Myocyte (in vitro differentiated cells): ENCODE measurements around the gene TRPM1. TPM values are rescaled to one million over a fixed set of nuclear protein-coding genes. Genes with fewer than 3 reads are reported as not detected.

Experiments used
- DNase-seq: peaks from one replicate; pipeline ENCODE4 v3.0.0-alpha.2; 2012; ENCODE audit warnings: low read depth
- polyA plus RNA-seq: library from polyadenylated mRNA; unstranded; fragments of >200 nt; gene quantifications from one replicate; pipeline ENCODE4 v1.2.1, GENCODE V29; 2012; ENCODE audit warnings: missing spikeins
- total RNA-seq: library from RNA; depleted of rRNA; stranded (reverse); fragments of >200 nt; gene quantifications from 2 replicates; pipeline ENCODE4 v1.2.3, GENCODE V29; 2014

The TRPM1 gene
- not detected in 2 replicates for total RNA-seq
- not detected for polyA plus RNA-seq

DNA sequence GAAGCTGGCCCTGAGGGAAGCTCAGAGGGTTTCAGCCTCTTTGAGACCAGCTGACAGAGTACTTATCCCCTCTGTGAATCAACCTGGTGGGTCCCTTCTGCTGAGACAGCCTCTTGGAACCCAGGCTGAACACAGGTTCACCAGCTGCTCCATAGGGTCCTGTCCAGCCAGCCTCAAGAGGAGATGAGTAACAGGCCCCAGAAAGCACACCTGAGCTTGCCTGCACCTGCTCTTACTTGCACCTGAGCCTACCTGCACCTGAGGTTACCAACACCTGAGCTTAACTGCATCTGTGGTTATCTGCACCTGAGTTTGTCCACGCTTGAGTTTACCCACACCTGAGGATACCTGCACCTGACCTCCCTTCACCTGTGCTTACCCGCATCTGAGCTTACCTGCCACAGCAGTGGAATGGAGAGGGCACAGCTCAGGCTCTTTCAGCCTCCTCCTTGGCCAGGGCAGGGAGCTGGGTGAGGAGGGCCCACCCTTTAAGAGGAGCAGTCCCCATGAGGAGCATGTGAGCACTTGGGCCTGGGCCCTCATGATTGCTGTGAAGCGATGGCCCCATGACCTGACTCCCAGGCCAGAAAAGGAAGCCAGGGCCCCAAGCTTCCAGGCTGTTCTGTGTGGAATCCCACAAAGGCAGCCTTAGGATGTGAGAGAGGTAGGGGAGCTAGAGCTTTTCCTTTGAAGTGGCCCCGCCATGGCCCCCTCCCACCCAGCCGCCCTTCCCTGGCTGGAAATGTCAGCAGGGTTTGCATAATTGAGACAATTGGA is at the start of gene TRPM1:
TSS of gene TRPM1 (minus strand) at position 464 of the 777 bp plus-strand sequence. CDS start 20,370 bp downstream, outside the sequence.
- DNase-seq = no peak

DNA sequence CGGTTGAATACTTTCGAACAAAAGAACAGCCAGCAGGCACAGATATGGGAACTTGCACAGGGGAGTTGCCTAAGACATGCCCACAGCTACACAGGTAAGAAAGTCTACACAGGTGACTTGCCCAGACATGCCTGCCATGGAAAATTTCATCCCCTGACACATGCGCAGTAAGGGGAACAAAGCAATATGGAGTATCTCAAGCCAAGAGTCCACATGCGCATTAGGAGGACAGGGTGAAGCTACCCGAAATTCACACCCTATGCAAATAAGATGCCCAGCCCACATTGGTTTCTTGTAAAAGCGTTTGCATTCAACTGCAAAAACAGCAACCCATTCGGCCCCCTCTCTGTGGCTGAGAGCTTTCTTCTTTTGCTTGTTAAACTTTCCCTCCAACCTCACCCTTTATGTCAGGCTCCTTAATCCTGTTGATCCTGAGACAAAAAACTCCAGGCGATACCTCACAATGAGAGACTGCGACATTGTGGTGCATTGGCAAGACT is 49.3 kb upstream of the TRPM1 start:
- DNase-seq = no peak

DNA sequence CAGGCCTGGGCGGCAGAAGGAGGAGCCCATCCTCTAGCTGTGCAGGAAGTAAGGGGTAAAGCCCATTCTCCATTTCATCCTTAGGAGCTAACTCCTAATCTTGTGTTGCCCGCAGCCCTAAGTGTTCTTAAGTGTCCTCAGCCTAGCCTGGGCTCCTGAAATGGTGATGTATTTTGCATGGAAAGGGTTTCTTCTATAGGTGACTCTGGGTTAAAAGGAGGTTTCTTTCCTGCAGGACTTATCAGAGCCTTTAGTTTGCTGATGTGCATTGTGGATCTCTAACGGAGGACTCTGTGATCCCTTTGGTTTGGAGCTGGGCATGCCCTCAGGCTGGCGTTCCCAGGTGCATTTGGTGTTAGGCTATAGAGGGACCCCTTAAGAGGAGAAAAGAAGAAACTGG is 48.5 kb upstream of the TRPM1 start:
- no peak for DNase-seq

DNA sequence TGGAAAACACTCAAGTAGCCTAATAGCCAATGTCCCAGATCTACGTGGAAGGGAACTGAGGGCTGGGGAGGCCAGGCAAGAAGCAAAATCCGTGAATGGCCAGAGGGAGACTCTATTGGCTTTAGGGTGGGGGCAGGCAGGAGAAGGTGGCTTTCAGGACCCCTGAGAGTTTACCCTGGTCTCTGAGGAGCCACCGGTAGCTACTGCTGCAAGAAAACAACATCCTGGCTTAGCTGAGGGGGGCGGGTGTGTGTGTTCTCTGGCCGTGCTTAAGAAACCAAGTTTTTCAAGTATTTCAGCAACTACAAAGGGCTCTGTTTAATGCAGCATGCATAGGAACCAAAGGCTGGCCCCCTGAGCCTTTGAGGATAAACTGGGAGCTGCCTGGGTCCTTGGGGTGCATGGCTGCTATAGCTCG is 47.6 kb upstream of the TRPM1 start:
- no peak for DNase-seq

DNA sequence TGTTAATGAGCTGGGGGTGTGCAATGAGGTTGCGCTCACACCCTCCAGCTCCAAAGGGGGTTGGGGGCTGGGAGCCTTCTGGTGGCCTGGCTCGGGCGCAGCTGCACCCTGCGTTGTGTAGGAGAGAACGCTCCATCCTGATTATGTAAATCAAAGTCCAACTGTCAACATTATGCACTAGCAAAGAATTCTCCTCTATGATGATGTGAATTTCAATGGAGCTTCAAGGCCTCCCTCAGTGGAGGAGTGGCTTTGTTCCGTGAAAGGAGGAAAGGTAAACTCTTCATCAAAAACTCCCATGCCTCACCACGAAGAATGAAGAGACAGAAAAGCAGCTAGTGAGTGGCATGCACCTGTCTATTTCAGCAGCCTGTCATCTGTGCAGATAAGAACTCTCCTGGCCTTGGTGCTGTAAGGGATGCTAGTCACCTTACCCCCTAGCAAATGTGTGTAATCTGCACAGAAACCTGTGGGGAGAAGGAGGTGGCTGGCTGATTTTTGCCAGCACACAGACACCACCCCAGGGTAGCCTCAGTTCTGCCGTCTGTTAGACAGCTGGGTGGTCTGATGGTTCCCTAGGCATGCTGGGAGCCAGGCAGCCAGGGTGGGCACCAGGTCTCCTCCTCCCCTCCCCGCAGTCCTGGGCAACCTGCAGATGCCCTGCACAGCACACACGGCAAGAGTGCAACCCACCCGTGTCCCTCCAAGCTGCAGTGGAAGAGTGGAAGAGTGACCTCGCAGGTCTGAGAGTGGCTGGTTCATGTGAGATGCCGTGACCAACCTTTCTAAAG is 47.0 kb upstream of the TRPM1 start:
- DNase-seq = no peak

DNA sequence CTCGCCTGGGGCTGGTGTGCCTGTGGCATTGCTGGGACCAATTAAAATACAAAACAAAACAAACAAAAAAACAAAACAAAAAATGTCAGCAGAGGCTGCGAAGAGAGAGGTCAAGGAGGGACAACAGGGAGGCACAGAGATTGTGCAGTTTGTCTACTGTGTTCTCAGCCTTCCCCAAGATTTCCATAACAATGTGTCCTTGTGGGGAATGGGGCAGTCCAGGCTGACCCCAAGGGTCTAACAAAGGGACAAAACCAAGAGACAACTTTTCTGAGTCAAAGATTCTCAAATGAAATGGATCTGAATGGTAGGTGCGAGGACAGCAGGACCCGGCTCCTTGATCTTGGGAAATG is 46.4 kb upstream of the TRPM1 start:
- no peak for DNase-seq

DNA sequence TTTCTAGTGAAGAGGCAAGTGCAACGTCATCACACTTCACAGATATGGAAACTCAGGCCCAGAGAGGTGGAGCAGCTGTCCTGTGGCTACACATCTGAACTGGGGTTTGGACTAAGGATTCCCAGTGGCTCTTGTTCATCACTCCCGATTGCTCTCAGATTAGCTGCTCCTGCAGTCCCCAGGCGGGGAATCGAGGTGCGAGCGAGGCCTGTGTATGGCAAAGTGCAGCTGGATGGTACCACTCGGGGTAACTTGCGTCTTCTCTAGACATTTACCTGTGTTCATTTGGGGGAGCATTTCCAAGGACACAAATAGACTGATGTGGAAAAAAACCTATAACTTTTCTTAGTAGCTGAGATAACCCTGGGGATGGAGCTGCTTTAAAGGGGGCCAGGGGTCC is 45.9 kb upstream of the TRPM1 start:
- peak; percentile 7 for DNase-seq

DNA sequence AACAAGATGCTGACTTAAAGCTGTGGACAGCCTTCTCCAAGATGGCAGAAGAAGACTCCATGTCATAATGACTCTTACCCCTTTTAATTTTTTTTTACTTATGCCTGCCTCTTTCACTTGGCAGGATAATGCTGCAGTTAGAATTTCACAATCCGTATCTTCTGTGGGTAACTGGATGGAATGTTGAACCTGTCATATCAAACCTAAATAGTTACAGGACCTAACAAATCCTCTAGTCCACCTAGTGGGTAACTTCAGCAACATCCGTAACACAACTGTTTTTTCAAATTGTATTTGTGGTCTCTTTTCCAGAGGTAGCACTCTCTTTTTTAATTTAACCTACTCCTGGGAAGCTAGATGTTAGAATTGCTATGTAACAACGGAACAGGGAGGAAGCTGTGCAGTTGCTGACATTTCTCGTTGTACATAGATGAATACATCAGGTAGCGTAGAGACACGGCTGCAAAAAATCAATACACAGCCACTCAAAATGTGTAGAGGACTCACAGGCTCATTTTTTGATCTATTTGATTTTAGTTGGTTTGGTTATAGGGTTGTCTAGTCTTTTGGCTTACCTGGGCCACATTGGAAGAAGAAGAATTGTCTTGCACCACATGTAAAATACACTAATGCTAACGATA is 43.9 kb upstream of the TRPM1 start:
- DNase-seq = no peak

DNA sequence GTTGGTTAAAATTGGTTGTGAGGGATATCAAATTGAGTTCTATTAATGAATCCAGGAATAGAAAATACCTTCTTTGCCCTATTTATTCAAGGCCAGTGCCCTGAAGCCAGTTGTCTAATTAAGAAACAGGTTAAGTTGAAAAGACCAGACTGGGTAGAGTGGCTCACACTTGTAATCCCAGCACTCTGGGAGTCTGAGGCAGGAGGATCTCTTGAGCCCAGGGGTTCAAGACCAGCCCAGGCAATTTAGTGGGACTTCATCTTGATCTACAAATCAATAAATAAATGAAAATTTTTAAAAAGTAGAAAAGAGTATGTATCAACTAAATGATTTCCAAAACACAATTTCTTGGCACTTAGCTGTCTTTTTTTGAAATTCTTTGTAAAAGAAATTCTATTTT is 40.3 kb upstream of the TRPM1 start:
- DNase-seq = no peak

DNA sequence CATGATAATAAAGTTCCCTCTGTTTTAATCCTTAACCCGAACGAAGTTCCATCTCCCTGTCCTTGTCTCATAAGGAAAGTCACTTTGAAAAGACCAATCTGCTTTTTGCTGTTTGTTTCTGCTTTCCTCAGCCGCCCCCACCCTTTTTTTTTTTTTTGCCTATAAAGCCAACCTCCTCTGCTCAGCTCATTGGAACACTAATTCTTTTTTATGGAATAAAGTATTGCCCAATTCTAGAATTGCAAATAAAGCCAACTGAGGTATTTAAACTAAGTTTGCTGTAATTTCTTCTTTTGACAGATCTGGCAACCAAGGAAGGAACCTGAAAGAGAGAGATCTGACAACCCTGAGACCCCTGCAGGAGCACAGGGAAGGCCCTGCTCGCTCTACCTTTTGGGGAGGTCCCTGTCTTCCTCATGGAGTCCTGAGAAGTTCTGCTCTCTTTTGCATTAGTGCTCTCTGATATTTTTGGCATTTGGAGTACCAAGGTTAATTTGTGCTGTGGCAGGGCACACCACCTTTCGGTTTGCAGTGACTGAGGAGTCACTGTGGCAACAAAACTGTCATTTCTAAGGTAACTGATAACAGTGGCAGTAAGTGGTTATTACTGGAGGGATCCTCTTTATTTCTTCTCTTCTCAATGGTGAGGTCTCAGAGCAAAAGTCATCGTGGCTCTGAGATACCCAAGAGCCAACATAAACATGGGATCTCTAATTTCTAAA is 35.2 kb upstream of the TRPM1 start:
- no peak for DNase-seq

DNA sequence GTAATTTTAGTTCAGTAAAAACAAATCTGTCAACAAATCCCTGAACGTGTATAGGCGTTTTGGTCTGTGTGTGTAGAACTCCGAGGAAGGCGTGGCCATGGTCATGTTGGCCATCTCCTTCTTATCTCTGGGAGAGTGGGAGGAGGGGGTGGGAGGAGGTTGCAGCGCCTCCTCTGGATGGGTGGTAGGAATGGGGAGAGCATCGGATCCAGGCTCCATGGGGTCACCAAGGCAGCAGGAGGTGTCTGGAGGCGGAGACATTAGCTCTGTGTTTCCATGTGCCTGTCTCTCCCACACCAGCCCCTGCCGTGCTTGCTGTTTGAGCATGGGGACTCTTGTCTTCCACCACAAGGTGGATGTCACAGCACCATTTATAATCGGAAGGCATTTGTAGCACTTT is 34.5 kb upstream of the TRPM1 start:
- DNase-seq = no peak

DNA sequence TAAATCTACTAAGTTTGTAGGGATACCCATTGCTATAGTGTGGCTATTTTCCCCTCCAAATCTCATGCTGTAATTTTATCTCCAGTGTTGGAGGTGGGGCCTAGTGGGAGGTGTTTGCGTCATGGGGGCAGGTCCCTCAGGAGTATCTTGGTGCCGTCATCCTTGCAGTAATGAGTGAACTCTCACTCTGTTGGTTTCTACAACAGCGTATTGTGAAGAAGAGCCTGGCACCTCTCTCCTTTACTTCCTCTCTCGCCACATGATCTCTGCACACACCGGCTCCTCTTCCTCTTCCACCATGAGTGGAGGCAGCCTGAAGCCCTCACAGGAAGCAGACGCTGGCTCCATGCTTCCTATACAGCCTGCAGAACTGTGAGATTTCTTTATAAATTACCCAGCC is 34.0 kb upstream of the TRPM1 start:
- no peak for DNase-seq

DNA sequence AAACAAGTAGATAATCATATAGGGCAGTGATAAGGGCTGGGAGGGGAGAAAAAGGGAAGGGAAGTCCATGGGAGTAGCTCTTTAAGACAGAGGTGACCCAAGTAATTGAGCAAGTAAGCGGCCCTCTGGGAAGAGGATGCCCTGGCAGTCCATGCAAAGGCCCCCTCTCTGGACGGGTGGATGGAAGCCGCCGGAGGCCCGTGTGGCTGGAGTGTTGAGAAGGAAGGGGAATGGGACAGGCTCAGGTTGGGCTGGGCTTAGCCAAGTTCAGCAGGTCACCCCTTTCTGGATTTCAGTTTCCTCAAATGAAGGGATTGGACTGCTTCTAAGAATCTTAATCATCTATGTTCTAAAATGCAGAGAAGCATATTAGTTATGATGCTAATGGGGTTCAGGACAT is 32.4 kb upstream of the TRPM1 start:
- no peak for DNase-seq

DNA sequence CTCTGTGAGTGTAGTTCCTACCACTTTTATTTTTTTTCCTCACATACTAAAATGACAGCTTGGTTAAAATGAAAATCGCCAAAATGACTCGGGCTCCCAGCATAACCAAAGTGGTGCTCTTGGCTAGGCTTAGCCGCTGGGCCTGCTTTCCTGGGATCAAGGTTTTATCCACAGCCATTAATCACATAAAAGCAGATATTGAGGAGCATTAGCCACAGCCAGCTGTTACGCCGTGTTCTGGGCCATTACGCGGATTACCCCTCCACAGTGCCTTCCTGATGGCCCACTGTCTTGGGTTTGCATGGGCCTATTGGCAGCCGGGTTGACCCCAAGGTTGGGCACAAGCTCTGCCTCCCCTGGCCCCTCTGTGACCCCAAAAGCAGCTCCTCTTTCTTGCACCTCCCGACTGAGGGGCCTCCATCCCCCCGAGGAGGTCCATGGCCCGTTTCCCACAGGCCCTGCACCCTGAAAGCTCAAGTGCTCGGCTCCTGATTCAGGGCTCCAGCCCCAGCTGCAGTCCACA is 30.4 kb upstream of the TRPM1 start:
- no peak for DNase-seq

DNA sequence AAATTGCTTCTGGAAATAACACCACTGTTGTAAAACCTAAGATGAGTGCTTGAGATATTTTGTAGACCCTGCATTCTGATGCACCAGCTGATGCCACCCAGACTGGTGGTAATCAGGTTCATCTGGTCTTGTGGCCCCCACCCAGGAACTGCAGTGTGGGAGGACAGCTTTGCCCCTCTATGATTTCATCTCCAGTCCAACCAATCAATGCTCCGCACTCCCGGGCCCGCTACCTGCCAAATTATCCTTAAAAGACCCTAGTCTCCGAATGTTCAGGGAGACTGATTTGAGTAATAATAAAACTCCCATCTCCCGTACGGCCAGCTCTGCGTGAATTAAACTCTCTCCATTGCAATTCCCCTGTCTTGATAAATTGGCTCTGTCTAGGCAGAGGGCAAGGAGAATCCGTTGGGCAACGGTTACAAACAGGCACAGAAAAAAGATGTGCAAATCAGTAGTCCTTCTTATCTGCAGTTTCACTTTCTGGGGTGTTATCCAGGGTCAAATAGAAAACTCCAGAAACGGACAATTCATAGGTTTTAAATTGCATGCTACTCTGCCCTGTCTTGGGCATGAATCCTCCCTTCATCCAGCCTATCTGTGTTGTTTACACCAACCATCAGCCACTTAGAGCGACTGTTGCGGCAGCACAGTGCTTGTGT is 29.2 kb upstream of the TRPM1 start:
- DNase-seq = no peak

DNA sequence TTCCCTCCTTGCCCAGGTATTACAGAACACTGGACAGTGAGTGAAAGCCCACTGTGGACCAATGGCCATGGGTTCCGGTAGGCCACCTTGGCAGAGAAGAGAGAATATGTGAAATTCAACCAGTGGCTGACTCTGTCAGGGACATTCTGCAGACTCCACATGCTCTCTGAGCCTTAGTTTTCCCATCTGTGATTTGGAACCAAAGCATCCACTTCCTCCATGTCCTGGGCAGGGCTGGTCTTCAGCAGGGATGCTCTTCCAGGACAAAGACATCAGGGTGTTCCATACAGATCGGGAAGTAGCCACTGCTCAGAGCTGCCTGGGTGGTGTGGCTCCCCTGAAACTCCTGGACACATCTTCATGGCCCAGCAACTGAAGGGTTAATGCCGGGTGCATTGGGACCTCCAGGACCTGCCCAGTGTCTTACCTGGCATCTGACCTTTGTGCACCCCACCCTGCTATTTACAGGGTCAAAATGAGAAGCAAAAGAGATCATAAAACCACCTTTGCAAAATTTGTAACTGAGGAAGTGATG is 28.3 kb upstream of the TRPM1 start:
- no peak for DNase-seq

DNA sequence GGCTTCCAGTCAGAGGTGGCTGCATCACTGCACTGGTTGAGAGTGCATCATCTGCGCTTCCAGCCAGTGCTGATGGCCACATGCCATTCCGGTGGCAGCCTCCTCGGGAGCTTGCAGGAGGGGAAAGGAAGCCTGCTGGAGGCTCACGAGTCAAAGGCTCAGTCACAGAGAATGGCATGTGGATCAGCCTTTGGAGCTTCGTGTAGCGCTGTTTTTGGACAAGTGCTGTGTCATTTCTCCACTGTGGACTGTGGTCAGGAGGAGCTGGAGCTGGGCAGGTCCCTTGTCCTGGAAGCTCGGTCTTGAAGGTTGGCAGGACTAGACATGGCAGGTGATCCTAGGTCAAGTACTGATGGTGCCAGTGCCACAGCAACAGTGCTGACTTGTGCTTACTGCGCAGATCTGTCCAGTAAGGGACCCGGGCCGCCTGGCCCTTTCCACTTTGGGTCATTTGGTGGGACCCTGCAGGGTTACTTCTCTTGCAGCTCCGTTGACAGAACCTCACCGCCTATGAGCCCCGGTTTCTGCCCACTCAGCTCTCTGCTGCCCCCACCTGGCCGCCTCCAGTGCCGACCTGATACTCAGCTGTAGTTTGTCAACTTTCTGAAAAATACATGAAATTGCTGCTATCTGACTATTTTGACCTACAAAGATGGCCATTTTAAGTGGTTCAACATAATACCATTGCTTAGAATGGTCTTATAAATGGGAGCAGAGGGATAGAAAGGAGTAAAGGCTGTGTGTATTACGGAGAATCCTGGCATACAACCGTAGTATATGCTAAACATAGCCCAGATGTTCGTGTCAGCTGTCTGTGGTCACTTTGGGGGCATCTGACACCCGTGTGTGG is 27.6 kb upstream of the TRPM1 start:
- peak; percentile 59 for DNase-seq

DNA sequence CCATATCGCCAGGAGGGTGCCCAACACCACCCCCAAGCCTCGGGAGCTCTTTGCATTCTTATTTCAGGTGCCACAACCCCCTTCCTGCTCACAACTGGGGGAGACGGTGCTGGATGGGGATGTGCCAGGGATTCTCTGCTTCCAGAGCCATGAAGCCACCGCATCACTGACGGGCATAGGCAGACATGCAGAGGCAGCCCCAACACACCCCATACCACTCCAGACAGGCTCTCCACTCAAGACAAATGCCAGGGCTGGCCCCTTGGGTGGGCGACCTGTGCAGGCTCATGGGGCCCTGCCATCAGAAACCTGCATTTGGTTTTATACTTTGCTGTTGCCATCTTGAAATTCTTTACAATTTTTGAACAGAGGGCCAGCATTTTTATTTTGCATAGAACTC is 27.0 kb upstream of the TRPM1 start:
- no peak for DNase-seq

DNA sequence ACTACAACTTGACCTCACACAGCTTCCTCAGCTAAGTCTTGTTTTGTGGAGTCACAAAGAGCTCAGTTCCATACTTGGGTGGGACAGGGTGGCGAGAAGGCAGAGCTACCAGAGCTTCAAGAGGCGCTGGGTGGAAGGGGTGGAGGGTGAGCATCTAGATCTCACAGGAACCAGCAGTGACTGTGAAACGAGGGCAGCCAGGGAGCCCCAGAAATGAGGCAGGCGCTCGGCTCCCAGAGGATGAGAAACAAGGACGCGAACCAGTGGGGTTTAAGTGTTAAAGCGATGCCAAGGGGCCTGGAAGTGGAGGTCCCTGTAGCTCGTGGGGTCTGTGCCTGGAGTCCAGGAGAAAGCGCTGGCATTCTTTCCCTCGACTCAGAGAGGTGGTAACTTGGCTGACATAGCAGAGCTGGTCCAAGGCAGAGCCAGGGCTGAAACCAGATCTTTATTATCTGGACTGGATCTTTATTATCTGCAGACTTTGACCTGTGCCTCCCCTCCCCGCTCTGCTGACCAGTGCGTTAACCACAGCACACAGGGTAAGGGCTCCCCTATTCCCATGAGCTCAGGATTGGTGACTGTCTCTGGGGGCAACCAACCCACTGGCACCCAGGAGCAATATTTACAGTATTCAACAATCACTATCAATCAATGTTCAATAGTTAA is 26.2 kb upstream of the TRPM1 start:
- DNase-seq = no peak
